HG03066 (cell line): Measurements from ENCODE around the gene ZNF813.

Experiments used
- ATAC-seq: cut with Tn5 transposase; IDR thresholded peaks from one replicate; pipeline ENCODE4 v1.9.1; 2021; ENCODE audit warnings: low read depth; ENCODE audit not compliant: unreplicated experiment

ZNF813 gene

GRCh38 chr19:53519446-53519845 is 51.9 kb downstream of the ZNF813 start:
- no peak for ATAC-seq

DNA sequence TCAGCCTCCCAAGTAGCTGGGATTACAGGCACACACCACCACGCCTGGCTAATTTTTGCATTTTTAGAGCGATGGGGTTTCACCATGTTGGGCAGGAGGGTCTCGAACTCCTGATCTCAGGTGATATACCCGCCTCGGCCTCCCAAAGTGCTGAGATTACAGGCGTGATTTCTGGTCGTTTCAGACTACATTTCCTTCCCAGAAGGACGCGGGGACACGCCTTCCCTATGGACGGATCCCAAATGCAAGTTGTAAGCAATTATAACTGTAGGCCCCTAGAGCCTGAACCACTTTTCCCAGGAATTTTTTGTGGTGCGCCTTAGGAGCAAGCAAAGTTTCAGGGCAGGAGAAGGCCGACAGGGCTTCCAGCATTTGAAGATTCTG is 52.6 kb downstream of the ZNF813 start:
- no peak for ATAC-seq

GRCh38 chr19:53520547-53521372 is 53.2 kb downstream of the ZNF813 start:
- ATAC-seq: peak; percentile 95

DNA sequence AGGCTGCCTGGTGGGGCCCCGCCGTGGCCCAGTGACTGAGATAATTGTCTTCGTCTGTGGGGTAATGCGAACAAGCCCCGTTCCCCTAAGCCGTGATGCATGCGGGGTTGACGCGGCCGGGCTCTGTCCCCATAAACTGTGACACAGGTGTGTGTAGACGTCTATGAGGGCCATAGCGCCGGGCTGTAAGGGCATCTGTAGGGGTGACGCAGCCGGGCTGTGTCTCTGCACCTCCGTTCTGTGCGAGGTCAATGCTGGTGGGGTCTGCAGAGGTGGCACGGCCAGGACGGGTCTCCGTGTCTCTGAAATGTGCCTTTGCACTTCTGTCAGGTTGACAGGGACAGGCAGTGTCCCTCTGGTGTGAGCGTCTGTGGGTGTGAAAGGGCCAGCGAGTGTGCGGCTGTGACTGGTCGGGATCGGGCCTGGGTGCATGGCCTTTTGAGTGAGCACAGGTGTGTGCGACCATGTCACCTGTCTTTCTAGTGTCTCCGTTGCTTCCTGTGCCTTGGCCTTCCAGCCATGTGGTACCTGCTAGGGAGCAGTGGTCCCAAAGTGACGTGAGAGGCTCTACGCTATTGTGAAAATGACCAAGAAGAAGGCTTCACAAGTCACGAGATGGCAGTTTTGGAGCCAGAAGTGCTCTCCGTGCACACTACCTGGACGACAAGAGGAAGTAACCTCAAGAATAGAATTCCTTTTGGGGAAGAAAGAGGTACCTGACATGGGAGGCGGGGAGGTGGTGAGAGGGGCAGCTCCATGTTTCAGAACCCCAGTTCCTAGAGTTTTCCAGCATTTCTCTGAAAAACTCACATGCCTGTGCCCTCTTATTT is 54.1 kb downstream of the ZNF813 start:
- no peak for ATAC-seq

- ATAC-seq: no peak
These were observed 58.4 kb downstream of the ZNF813 start for GRCh38 chr19:53525922-53526321.

- ATAC-seq: no peak
These were observed 63.1 kb downstream of the ZNF813 start for GRCh38 chr19:53530622-53531021.

DNA sequence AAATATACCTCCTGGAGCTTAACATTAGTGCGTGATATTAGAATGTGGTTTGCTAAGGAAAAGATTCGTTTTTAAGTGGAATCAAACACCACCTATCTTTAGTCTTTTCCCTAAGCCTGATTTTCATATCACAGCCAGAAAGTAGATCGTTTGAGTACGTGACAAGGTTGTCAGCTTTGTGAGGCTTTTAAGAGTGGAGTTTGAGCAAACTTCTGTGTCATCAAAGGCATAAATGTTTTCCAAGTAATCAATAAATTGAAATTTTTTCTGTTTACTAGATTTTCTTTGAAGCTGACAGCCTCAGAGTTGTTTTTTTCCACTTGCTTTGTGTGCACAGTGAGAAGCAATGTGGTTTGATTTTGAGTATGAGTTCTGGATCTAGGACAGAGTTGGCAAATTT is 63.9 kb downstream of the ZNF813 start:
- ATAC-seq: no peak

DNA sequence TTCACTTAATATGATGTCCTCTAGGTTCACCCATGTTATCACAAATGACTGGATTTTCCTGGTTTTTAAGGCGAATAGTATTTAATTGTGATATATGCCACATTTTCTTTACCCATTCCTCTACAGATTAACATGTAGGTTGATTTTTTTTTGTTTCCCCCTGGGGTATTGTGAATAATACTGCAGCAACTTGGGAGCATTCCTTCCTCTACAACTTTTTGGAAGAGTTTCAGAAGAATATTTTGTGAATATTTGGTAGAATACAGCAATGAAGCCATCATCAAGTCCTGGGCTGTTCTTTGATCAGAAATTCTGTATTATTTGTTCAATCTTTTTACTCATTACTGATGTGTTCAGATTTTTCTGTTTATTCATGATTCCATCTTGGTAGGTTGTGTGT is 64.8 kb downstream of the ZNF813 start:
- no peak for ATAC-seq

DNA sequence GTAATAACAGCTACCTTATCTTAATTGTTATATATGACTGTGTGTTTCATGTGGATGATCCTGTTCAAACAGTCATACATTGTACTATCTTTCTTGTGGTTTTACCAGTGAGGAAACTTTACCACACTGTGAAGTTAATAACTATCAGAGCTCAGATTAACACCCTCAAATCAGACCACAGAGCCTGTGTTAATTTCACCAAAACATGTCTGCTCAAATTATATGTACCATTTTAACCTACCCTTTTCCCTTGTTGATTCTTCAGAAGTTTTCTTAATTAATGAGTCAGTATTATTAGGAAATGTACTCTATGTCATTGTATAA is 68.7 kb downstream of the ZNF813 start:
- no peak for ATAC-seq

GRCh38 chr19:53537121-53537520 is 69.6 kb downstream of the ZNF813 start:
- ATAC-seq: no peak

- ATAC-seq: peak; percentile 71
These were observed 70.2 kb downstream of the ZNF813 start, which contains the start of gene ZNF331 for GRCh38 chr19:53537521-53538377. ZNF331 (plus strand) TSS chr19:53538145; CDS start chr19:53569377, 31,232 bp downstream.

- no peak for ATAC-seq
These were observed 71.0 kb downstream of the ZNF813 start for GRCh38 chr19:53538378-53539109.

GRCh38 chr19:53540091-53540490 is 72.6 kb downstream of the ZNF813 start:
- ATAC-seq: no peak

DNA sequence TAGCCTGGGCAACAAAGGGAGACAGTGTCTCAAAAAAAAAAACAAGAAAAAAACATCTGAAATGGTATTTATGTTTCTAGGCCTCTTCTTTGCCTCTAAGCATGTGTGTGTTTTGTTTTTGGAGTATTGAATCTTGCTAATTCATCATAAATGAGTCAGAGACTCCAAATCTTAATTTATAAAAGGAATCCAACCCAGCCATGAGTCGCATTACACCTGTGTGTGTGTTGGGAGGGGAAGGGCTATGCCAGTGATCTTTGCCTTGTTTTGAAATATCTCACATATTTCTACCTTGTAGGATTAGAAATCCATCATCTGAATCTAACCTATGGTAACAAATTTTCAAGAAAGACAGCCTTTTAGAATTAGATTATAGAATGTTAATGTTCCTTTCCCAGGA is 74.4 kb downstream of the ZNF813 start:
- no peak for ATAC-seq

GRCh38 chr19:53545271-53546065 is 77.9 kb downstream of the ZNF813 start:
- no peak for ATAC-seq
